Measurements from ENCODE around the gene FCMR. TPM values are rescaled to one million over a fixed set of nuclear protein-coding genes. Genes with fewer than 3 reads are reported as not detected.

FCMR gene
- total and polyA plus RNA-seq, 9 of the 15 experiments (the other 6 are each of a cell fraction or from before 2014, with no cell fraction given): 0.11 to 0.82 (median 0.20) TPM; not detected in 5

DNA sequence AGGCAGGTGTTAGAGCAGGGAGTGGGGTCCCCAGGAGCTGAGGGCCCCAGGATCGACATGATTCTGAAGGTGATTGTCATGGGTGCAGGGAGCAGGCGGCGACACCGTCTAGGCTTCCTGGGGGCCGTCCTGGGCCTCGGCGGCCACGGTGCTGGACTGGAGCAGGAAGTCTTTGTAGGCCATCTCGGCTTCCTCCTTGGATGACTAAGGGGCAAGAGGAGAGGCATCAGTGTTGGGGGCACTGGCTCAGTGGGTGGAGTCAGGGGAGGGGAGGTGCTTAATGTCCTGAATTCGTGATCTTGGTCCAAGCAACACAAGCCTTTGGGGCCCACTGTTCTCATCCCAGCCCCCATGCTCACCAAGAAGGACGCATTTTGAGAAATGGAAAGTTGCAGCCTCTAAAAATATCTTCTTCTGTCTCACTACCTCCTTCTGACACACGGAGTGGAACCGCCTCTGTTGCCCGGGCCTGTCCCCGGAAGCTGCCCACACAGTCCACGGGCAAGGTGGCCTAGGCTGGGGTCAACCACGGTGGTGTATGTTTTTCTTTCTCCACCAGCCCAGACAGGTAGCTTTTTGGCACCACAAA, 8.6 kb upstream of the FCMR start:
- H3K9ac ChIP-seq (ENCODE audit: insufficient read depth in 1 of 2, low read depth in 2 of 2, low read length in 2 of 2): no peak overlapping the region
- TF ChIP-seq STAG1 (CRISPR knock-in tag; IDR thresholded peaks at IDR 0.05; ENCODE audit: borderline replicate concordance) (no peak), TAF1 (IDR thresholded peaks at IDR 0.05; ENCODE audit: control insufficient read depth, extremely low read depth, insufficient read depth, low read length, severe bottlenecking) (no peak), SAFB2 (IDR thresholded peaks at IDR 0.05; ENCODE audit: borderline replicate concordance, low read depth, low read length, severe bottlenecking) (no peak), ZNF699 (CRISPR knock-in tag; IDR thresholded peaks at IDR 0.05; ENCODE audit: insufficient replicate concordance) (no peak), ILF3 (IDR thresholded peaks at IDR 0.05; ENCODE audit: borderline replicate concordance) (no peak), ETV1 (tag; conservative IDR thresholded peaks at IDR 0.05; ENCODE audit: low read depth) (no peak), ZNF224 (CRISPR knock-in tag; IDR thresholded peaks at IDR 0.05) (no peak), ILK (tag; IDR thresholded peaks at IDR 0.05; ENCODE audit: borderline replicate concordance, low read depth) (no peak), CCAR2 (IDR thresholded peaks at IDR 0.05; ENCODE audit: low read depth, low read length) (no peak)
- TF ChIP-seq, protein P1, sequence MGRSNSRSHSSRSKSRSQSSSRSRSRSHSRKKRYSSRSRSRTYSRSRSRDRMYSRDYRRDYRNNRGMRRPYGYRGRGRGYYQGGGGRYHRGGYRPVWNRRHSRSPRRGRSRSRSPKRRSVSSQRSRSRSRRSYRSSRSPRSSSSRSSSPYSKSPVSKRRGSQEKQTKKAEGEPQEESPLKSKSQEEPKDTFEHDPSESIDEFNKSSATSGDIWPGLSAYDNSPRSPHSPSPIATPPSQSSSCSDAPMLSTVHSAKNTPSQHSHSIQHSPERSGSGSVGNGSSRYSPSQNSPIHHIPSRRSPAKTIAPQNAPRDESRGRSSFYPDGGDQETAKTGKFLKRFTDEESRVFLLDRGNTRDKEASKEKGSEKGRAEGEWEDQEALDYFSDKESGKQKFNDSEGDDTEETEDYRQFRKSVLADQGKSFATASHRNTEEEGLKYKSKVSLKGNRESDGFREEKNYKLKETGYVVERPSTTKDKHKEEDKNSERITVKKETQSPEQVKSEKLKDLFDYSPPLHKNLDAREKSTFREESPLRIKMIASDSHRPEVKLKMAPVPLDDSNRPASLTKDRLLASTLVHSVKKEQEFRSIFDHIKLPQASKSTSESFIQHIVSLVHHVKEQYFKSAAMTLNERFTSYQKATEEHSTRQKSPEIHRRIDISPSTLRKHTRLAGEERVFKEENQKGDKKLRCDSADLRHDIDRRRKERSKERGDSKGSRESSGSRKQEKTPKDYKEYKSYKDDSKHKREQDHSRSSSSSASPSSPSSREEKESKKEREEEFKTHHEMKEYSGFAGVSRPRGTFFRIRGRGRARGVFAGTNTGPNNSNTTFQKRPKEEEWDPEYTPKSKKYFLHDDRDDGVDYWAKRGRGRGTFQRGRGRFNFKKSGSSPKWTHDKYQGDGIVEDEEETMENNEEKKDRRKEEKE (IDR thresholded peaks at IDR 0.05; ENCODE audit: borderline replicate concordance in 1 of 2, control insufficient read depth in 1 of 2, low read depth in 2 of 2, low read length in 1 of 2): no peak
- TF ChIP-seq, protein P2, sequence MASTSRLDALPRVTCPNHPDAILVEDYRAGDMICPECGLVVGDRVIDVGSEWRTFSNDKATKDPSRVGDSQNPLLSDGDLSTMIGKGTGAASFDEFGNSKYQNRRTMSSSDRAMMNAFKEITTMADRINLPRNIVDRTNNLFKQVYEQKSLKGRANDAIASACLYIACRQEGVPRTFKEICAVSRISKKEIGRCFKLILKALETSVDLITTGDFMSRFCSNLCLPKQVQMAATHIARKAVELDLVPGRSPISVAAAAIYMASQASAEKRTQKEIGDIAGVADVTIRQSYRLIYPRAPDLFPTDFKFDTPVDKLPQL (IDR thresholded peaks at IDR 0.05; ENCODE audit: extremely low read depth, insufficient read length): no peak
- TF ChIP-seq, protein P3, sequence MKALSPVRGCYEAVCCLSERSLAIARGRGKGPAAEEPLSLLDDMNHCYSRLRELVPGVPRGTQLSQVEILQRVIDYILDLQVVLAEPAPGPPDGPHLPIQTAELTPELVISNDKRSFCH (CRISPR knock-in tag; IDR thresholded peaks at IDR 0.05): no peak
- TF ChIP-seq, protein P3 (tag; IDR thresholded peaks at IDR 0.05): no peak
- TF ChIP-seq, protein P4, sequence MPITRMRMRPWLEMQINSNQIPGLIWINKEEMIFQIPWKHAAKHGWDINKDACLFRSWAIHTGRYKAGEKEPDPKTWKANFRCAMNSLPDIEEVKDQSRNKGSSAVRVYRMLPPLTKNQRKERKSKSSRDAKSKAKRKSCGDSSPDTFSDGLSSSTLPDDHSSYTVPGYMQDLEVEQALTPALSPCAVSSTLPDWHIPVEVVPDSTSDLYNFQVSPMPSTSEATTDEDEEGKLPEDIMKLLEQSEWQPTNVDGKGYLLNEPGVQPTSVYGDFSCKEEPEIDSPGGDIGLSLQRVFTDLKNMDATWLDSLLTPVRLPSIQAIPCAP (CRISPR knock-in tag; IDR thresholded peaks at IDR 0.05; ENCODE audit: borderline replicate concordance): no peak

More for the DNA sequence above, 8.6 kb upstream of the FCMR start:
- Histone ChIP-seq H3K27ac (ENCODE audit: extremely low read depth, low read depth, low read length) (no peak overlapping the region), H3K79me2 (ENCODE audit: control insufficient read depth, insufficient read depth, low read length) (no peaks in the 10 kb centered on the region), H3K36me3 (ENCODE audit: control insufficient read depth, insufficient read depth, low read length) (no peaks in the 10 kb centered on the region), H3K9me1 (ENCODE audit: control insufficient read depth, insufficient read depth, low read length) (no peaks in the 10 kb centered on the region), H3K4me3 (no peak overlapping the region), H3K4me1 (replicated peaks in 1 of 2; ENCODE audit: control insufficient read depth in 2 of 2, insufficient read depth in 2 of 2, low read length in 2 of 2) (peaks cover 5 to 16% of the 10 kb centered on the region in 2 experiments), H2AFZ (ENCODE audit: low read depth, low read length) (peak overlapping the region; percentile 28; the same call in 1 of the 2 replicates), H3K9me3 (replicated peaks; ENCODE audit: control insufficient read depth, insufficient read depth, low read depth, low read length) (no peaks in the 10 kb centered on the region), H4K20me1 (replicated peaks; ENCODE audit: control insufficient read depth, insufficient read depth, low read length) (no peaks in the 10 kb centered on the region), H3K4me2 (ENCODE audit: insufficient read depth, low read length) (no peak overlapping the region), H3K27me3 (ENCODE audit: control insufficient read depth in 2 of 2, insufficient read depth in 2 of 2, low read length in 2 of 2) (no peaks in the 10 kb centered on the region)
- POLR2A ChIA-PET: no interaction called here
- in situ Hi-C loops (cut with MboI): loop anchor here (10.0 kb wide), 1 partner anchor 144 kb away; no protein-coding TSS in a partner anchor
- CTCF ChIA-PET (ENCODE audit: low intra/inter-chr PET ratio): no interaction called here
- DNase-seq (ENCODE audit: extremely low read depth in 1 of 4, low spot score in 3 of 4): no peak
- FAIRE-seq: no peak
- intact Hi-C loops (cut with micrococcal nuclease): loop anchor here (5.0 kb wide), 1 partner anchor 477 kb away; no protein-coding TSS in a partner anchor
- 59% methylated on average over 17 of the region's 17 CpGs for WGBS (ENCODE audit: insufficient coverage, low coverage, missing lambda C conversion rate)
- no TSS peak for BruUV-seq (replicated peaks)
- ATAC-seq: no peak

Data from K562 (cell line).